Fibroblast of lung (primary cell): ENCODE data around the gene TMEM120A.

ENCODE experiments used
- CTCF ChIP-seq, 2 donors: IDR thresholded peaks in 1 of 2; conservative IDR thresholded peaks in 1 of 2; 1 replicate in 1 of 2; 2 replicates in 1 of 2; pipeline ENCODE4 v1.5.1; 2011 to 2012; ENCODE audit warnings: low read length in 2 of 2, control low read depth in 1 of 2, inconsistent platforms in 1 of 2, low read depth in 1 of 2, mild to moderate bottlenecking in 1 of 2
- EZH2 ChIP-seq: IDR thresholded peaks from 2 replicates; pipeline ENCODE4 v1.5.1; 2012; ENCODE audit warnings: low read length, control low read depth, mild to moderate bottlenecking; ENCODE audit errors: missing control alignments

DNA sequence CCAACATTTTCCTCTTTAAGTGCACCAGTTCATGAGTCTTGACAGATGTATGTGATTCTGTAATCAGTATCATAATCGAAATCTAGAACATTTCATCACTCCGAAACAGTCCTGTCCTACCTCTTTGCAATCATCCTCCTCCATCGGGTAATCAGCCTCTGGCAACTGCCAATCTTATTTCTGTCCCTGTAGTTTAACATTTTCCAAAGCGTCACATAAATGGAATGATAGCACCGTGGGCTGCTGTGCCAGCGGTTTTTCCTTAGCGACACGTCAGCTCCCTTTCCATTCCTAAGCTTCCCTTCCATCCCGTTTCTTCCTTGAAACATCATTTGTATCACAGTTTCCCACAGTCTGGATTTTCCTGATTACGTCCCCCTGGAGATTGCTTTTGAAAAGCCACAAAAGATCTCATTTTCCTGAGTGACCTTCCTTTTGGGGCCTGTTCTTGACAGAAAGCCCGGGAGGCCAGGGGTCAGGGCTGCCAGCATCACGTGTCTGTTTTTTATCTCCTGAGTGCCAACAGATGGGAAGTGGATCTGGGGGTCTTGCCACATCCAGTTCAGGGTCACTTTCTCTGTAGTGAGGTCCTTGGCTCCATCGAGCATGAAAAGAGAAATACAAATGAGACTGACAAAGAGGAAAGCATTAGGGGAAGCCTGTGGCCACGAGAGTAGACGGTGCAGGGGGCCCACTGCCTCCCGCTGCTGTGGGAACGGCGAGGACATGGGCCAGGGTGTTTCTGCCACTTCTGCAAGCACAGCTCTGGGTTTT, 31.6 kb downstream of the TMEM120A start:
- TF ChIP-seq CTCF (conservative IDR thresholded peaks at IDR 0.05 in 1 of 2, IDR thresholded peaks at IDR 0.05 in 1 of 2; ENCODE audit: low read depth in 1 of 2, low read length in 2 of 2) = no peak
- no peak for TF ChIP-seq EZH2
